H1 (cell line): Measurements from ENCODE around the gene CDK3. TPM values are rescaled to one million over a fixed set of nuclear protein-coding genes. Genes with fewer than 3 reads are reported as not detected.
"Not testable (repeated sequence)": the region's sequence is repeated elsewhere in the genome, so short reads cannot be mapped to it uniquely, and the experiment has no call there.

ENCODE experiments used
- CTCF ChIA-PET: fragments of 300-600 bp; sonication (Branson Sonifier 250); formaldehyde crosslinking; loops from one replicate; lab custom pipeline; 2021; ENCODE audit not compliant: partially characterized antibody; lab: Charles Lee
- POLR2A ChIA-PET: fragments of 300-600 bp; sonication (Branson Sonifier 250); formaldehyde crosslinking; loops from one replicate; lab custom pipeline; 2021; ENCODE audit warnings: inconsistent platforms; ENCODE audit not compliant: partially characterized antibody; lab: Charles Lee
- DNase-seq, 2 experiments: peaks; one replicate each; pipeline versions ENCODE4 v3.0.0 to v3.0.0-alpha.2; 2010 to 2022; ENCODE audit warnings: low spot score in 2 of 2, low read depth in 1 of 2, mixed read lengths in 1 of 2
- FAIRE-seq: peaks from 2 replicates; lab custom pipeline; 2011; peaks lifted over from hg19 to GRCh38; lab: Jason Lieb, UNC
- H2AFZ ChIP-seq: 2 replicates; pipeline ENCODE4 v1.8.1; 2012; ENCODE audit warnings: low read length, inconsistent platforms
- H2AK5ac ChIP-seq: 2 replicates; pipeline ENCODE4 v1.6.1; 2013; ENCODE audit warnings: low read depth, low read length
- H2BK120ac ChIP-seq: replicated peaks from 2 replicates; pipeline ENCODE3; 2013; ENCODE audit warnings: low read depth, low read length, inconsistent platforms
- H2BK12ac ChIP-seq: 2 replicates; pipeline ENCODE4 v1.6.1; 2013; ENCODE audit warnings: low read depth, low read length
- H2BK15ac ChIP-seq: 2 replicates; pipeline ENCODE4 v1.6.1; 2013; ENCODE audit warnings: low read length
- H2BK20ac ChIP-seq: 2 replicates; pipeline ENCODE4 v1.6.1; 2013; ENCODE audit warnings: low read length
- H2BK5ac ChIP-seq: 2 replicates; pipeline ENCODE4 v1.6.1; 2013; ENCODE audit warnings: low read depth, low read length
- H3K14ac ChIP-seq: 2 replicates; pipeline ENCODE4 v1.6.1; 2013; ENCODE audit warnings: inconsistent platforms; ENCODE audit not compliant: insufficient read length
- H3K18ac ChIP-seq: 2 replicates; pipeline ENCODE4 v1.6.1; 2013; ENCODE audit warnings: low read length; ENCODE audit errors: extremely low read depth
- H3K23ac ChIP-seq: 2 replicates; pipeline ENCODE4 v1.6.1; 2013; ENCODE audit warnings: inconsistent platforms; ENCODE audit not compliant: insufficient read length
- H3K23me2 ChIP-seq: 2 replicates; pipeline ENCODE4 v1.6.1; 2013; ENCODE audit warnings: low read depth, low read length
- H3K27ac ChIP-seq: 2 replicates; pipeline ENCODE4 v1.6.1; 2011; ENCODE audit warnings: low read depth, low read length, inconsistent platforms
- H3K27me3 ChIP-seq, 4 experiments: replicated peaks in 1 of 4; 1 replicate in 1 of 4; 2 replicates in 3 of 4; pipeline versions ENCODE4 v1.6.1 to v1.8.1; 2011 to 2013; ENCODE audit warnings: low read length in 3 of 4, mild to moderate bottlenecking in 3 of 4, inconsistent platforms in 2 of 4, mixed read lengths in 2 of 4, moderate library complexity in 1 of 4; ENCODE audit not compliant: control insufficient read depth in 3 of 4, insufficient read depth in 3 of 4; ENCODE audit errors: extremely low read depth in 1 of 4
- H3K36me3 ChIP-seq, 4 experiments: 2 replicates each; pipeline versions ENCODE4 v1.6.1 to v1.8.1; 2011 to 2013; ENCODE audit warnings: mild to moderate bottlenecking in 4 of 4, low read length in 3 of 4, moderate library complexity in 2 of 4, control low read depth in 1 of 4, inconsistent platforms in 1 of 4; ENCODE audit not compliant: insufficient read depth in 4 of 4, control insufficient read depth in 2 of 4
- H3K4ac ChIP-seq: replicated peaks from 2 replicates; pipeline ENCODE3; 2013; ENCODE audit warnings: low read length, low read depth, mixed read lengths, inconsistent platforms; ENCODE audit not compliant: insufficient read length
- H3K4me1 ChIP-seq, 4 experiments: replicated peaks in 1 of 4; 1 replicate in 1 of 4; 2 replicates in 3 of 4; pipeline versions ENCODE4 v1.6.1 to v1.8.1; 2011 to 2013; ENCODE audit warnings: low read length in 3 of 4, inconsistent platforms in 2 of 4, mixed read lengths in 1 of 4; ENCODE audit not compliant: insufficient read depth in 4 of 4, control insufficient read depth in 3 of 4
- H3K4me2 ChIP-seq, 2 experiments: 2 replicates each; pipeline versions ENCODE4 v1.6.1 to v1.8.1; 2011 to 2013; ENCODE audit warnings: low read depth in 2 of 2, low read length in 2 of 2, control low read depth in 1 of 2, inconsistent platforms in 1 of 2, mild to moderate bottlenecking in 1 of 2; ENCODE audit not compliant: insufficient read depth in 1 of 2
- H3K4me3 ChIP-seq, 4 experiments: fragments of 200-600, 300-600 bp in 1 of 4; sonication (generic), shearing (Covaris generic), sonication (Bioruptor Twin) in 1 of 4; 2 replicates each; pipeline versions ENCODE4 v1.5.1 to v1.8.1; 2011 to 2016; ENCODE audit warnings: low read length in 4 of 4, low read depth in 3 of 4, control low read depth in 2 of 4, inconsistent platforms in 2 of 4, mild to moderate bottlenecking in 2 of 4, mixed read lengths in 1 of 4, moderate library complexity in 1 of 4; ENCODE audit not compliant: insufficient read depth in 2 of 4; ENCODE audit errors: extremely low read depth in 1 of 4
- H3K56ac ChIP-seq: replicated peaks from 2 replicates; pipeline ENCODE3; 2013; ENCODE audit warnings: low read depth, mild to moderate bottlenecking, mixed read lengths, low read length, inconsistent platforms; ENCODE audit not compliant: insufficient read length
- H3K79me1 ChIP-seq: 2 replicates; pipeline ENCODE4 v1.6.1; 2013; ENCODE audit warnings: low read depth, low read length, control low read depth
- H3K79me2 ChIP-seq, 2 experiments: 2 replicates each; pipeline versions ENCODE4 v1.6.1 to v1.8.1; 2012 to 2013; ENCODE audit warnings: low read length in 2 of 2, mild to moderate bottlenecking in 2 of 2, inconsistent platforms in 1 of 2; ENCODE audit not compliant: insufficient read depth in 2 of 2, control insufficient read depth in 1 of 2
- H3K9ac ChIP-seq, 4 experiments: replicated peaks in 1 of 4; 1 replicate in 1 of 4; 2 replicates in 3 of 4; pipeline versions ENCODE4 v1.6.1 to v1.8.1; 2011 to 2013; ENCODE audit warnings: low read depth in 3 of 4, low read length in 3 of 4, control low read depth in 2 of 4, mild to moderate bottlenecking in 2 of 4, moderate library complexity in 2 of 4, inconsistent platforms in 1 of 4; ENCODE audit errors: extremely low read depth in 1 of 4
- H3K9me3 ChIP-seq, 2 experiments: 2 replicates each; pipeline versions ENCODE4 v1.6.1 to v1.8.1; 2012 to 2013; ENCODE audit warnings: mild to moderate bottlenecking in 2 of 2, moderate library complexity in 2 of 2, control low read depth in 1 of 2, inconsistent platforms in 1 of 2, low read depth in 1 of 2, low read length in 1 of 2, mixed read lengths in 1 of 2; ENCODE audit not compliant: insufficient read depth in 2 of 2
- H4K20me1 ChIP-seq, 2 experiments: replicated peaks in 1 of 2; 2 replicates each; pipeline versions ENCODE3 to v1.8.1; 2011 to 2013; ENCODE audit warnings: inconsistent platforms in 2 of 2, low read length in 2 of 2, mild to moderate bottlenecking in 1 of 2; ENCODE audit not compliant: insufficient read depth in 2 of 2, control insufficient read depth in 1 of 2
- H4K5ac ChIP-seq: 2 replicates; pipeline ENCODE4 v1.6.1; 2013; ENCODE audit warnings: low read length, low read depth, mixed read lengths, inconsistent platforms; ENCODE audit not compliant: insufficient read length
- H4K8ac ChIP-seq: 2 replicates; pipeline ENCODE4 v1.8.0; 2013; ENCODE audit warnings: mild to moderate bottlenecking, moderate library complexity, low read length, inconsistent platforms; ENCODE audit not compliant: insufficient read depth; ENCODE audit errors: extremely low read depth
- H4K91ac ChIP-seq: replicated peaks from 2 replicates; pipeline ENCODE3; 2013; ENCODE audit warnings: low read length, mixed read lengths, inconsistent platforms; ENCODE audit not compliant: insufficient read length
- CBX8 ChIP-seq: fragments of 300-800, 300-1000 bp; sonication (generic); IDR thresholded peaks from 2 replicates; pipeline ENCODE4 v1.7.1; 2016; ENCODE audit warnings: low read depth, low read length, borderline replicate concordance
- EZH2 ChIP-seq: fragments of 200-600 bp; sonication (generic); IDR thresholded peaks from 2 replicates; pipeline ENCODE4 v1.7.1; 2012; ENCODE audit warnings: low read depth, mild to moderate bottlenecking, moderate library complexity, low read length, inconsistent platforms; ENCODE audit not compliant: severe bottlenecking
- GABPA ChIP-seq: IDR thresholded peaks from 2 replicates; pipeline ENCODE4 v1.6.1; 2011; ENCODE audit warnings: mild to moderate bottlenecking, low read length, moderate library complexity, borderline replicate concordance; ENCODE audit not compliant: insufficient read depth
- HDAC6 ChIP-seq: IDR thresholded peaks from one replicate; pipeline ENCODE4 v1.7.1; 2012; ENCODE audit warnings: low read depth, mild to moderate bottlenecking, inconsistent platforms, low read length, moderate library complexity
- POLR2AphosphoS5 ChIP-seq: IDR thresholded peaks from 2 replicates; pipeline ENCODE4 v1.6.1; 2011; ENCODE audit warnings: low read depth, low read length
- SIRT6 ChIP-seq: IDR thresholded peaks from one replicate; pipeline ENCODE4 v1.7.1; 2012; ENCODE audit warnings: low read length, inconsistent platforms
- SP2 ChIP-seq: IDR thresholded peaks from 2 replicates; pipeline ENCODE4 v1.6.1; 2012; ENCODE audit warnings: mild to moderate bottlenecking, low read length, inconsistent platforms
- TAF7 ChIP-seq: optimal IDR thresholded peaks from 2 replicates; pipeline ENCODE3; 2011; ENCODE audit warnings: low read depth, mild to moderate bottlenecking, inconsistent platforms, low read length, moderate library complexity, borderline replicate concordance
- TEAD4 ChIP-seq: IDR thresholded peaks from 2 replicates; pipeline ENCODE4 v1.6.1; 2012; ENCODE audit warnings: low read depth, low read length, inconsistent platforms, mixed read lengths
- WGBS, 2 experiments: shearing (Covaris generic) in 1 of 2; methylation state at CpG; one replicate each; pipeline versions ENCODE4 v1.1.6 to v1.1.7; 2013 to 2015; ENCODE audit warnings: low lambda C conversion rate in 2 of 2, mixed read lengths in 2 of 2, inconsistent platforms in 1 of 2, low coverage in 1 of 2, missing lambda C conversion rate in 1 of 2; ENCODE audit not compliant: insufficient replicate concordance in 2 of 2, insufficient coverage in 1 of 2, insufficient read length in 1 of 2; ENCODE audit errors: extremely low coverage in 1 of 2, missing lambda C conversion rate in 1 of 2; 5-methylcytosine and 5-hydroxymethylcytosine counted together
- polyA plus RNA-seq, 7 experiments: library from polyadenylated mRNA; depleted of rRNA in 3 of 7; stranded (reverse) in 5 of 7; unstranded in 2 of 7; fragments of >200 nt in 5 of 7; fragments of 200-250 nt in 2 of 7; gene quantifications; 1 replicate in 5 of 7; 2 replicates in 1 of 7; 4 replicates in 1 of 7; pipeline versions ENCODE4 v1.2.1 to v1.2.3, GENCODE V29; 2011 to 2013; ENCODE audit warnings: missing spikeins in 2 of 7, mixed read lengths in 2 of 7
- total RNA-seq: library from RNA; stranded (reverse); fragmentation: NEBNext Ultra II Directional; extraction: Animal tissue kit (Norgen Biotek cat#: 25700); gene quantifications from 2 replicates; pipeline ENCODE4 v1.2.1, GENCODE V29; 2021
- TF ChIP-seq, protein P1 (sequence below): IDR thresholded peaks from 2 replicates; pipeline ENCODE4 v1.6.1; 2011; ENCODE audit warnings: low read depth, mild to moderate bottlenecking, low read length; ENCODE audit not compliant: insufficient read depth

The CDK3 gene
- total and polyA plus RNA-seq, 2 of the 8 experiments (the other 6 are each of a cell fraction or from before 2014, with no cell fraction given) = 10.0 to 14.6 TPM

DNA sequence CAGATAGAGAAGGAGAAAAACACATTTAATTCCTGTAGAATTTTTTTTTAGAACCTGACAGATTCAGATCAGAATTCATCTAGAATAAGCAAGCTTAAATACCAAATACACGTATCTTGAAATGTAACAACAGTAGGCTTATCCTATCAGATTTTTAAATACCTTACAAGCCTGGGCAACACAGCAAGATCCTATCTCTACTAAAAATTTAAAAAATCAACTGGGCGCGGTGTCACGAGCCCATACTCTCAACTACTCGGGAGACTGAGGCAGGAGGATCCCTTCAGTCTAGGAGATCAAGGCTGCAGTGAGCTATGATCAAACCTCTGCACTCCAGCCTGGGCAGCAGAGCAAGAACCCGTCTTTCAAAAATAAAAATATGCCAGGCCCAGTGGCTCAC, 35.2 kb upstream of the CDK3 start (continued):
- TF ChIP-seq EZH2 (no peak), SIRT6 (no peak), SP2 (no peak), POLR2AphosphoS5 (no peak), GABPA (no peak), CBX8 (no peak), TEAD4 (no peak), HDAC6 (no peak), TAF7 (no peak)
- TF ChIP-seq, protein P1, sequence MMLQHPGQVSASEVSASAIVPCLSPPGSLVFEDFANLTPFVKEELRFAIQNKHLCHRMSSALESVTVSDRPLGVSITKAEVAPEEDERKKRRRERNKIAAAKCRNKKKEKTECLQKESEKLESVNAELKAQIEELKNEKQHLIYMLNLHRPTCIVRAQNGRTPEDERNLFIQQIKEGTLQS = no peak
- TF ChIP-seq, all 59 proteins: peak for 0

- H2AK5ac ChIP-seq, H3K79me1 ChIP-seq, H3K9ac ChIP-seq, H3K23me2 ChIP-seq, H3K14ac ChIP-seq, H3K4me2 ChIP-seq, H4K8ac ChIP-seq, H3K9me3 ChIP-seq, H3K4me3 ChIP-seq, H3K23ac ChIP-seq, H2AFZ ChIP-seq, H3K27ac ChIP-seq, H2BK5ac ChIP-seq, H3K56ac ChIP-seq, H2BK120ac ChIP-seq, H2BK12ac ChIP-seq, H2BK20ac ChIP-seq, H3K27me3 ChIP-seq, FAIRE-seq, DNase-seq, H4K91ac ChIP-seq, H2BK15ac ChIP-seq, H4K5ac ChIP-seq, H3K18ac ChIP-seq, H4K20me1 ChIP-seq, H3K4me1 ChIP-seq, H3K4ac ChIP-seq: not testable (repeated sequence)
- H3K36me3 ChIP-seq = peaks cover 0 to 15% (median 0%) of the 10 kb centered on the region in 4 experiments; a peak in 3 of 8 replicates
- ChIA-PET POLR2A (interaction anchor here (0.6 to 2.8 kb wide), 3 partner anchors 15 to 855 kb away, joined by 3 to 7 read pairs (median 3); no protein-coding TSS in a partner anchor), CTCF (interaction anchor here (0.7 to 2.5 kb wide), 5 partner anchors 19 to 551 kb away, joined by 3 to 11 read pairs (median 3); partner anchors contain the start of gene CDK3)
- H3K79me2 ChIP-seq = peaks cover 0 to 32% of the 10 kb centered on the region in 2 experiments; a peak in 2 of 4 replicates
- 85% methylated on average over 10 of the region's 10 CpGs; no CpG with 5 or more reads in 1 of the 2 experiments for WGBS, 2 experiments
These were observed 31.6 kb upstream of the CDK3 start for GRCh38 chr17:75969044-75969443.
